HEK293T (cell line): Measurements from ENCODE around the gene C2orf78.

Experiments used
- BHLHE40 ChIP-seq: fragments of 450-650 bp; IDR thresholded peaks from 2 replicates; pipeline ENCODE4 v1.6.1; 2016; ENCODE audit warnings: mild to moderate bottlenecking, moderate library complexity, borderline replicate concordance
- ELF4 ChIP-seq: fragments of 450-650 bp; IDR thresholded peaks from 2 replicates; pipeline ENCODE4 v1.6.1; 2017; ENCODE audit warnings: antibody characterized with exemption
- FOXM1 ChIP-seq: fragments of 450-650 bp; IDR thresholded peaks from 2 replicates; pipeline ENCODE4 v1.6.1; 2017; ENCODE audit warnings: mild to moderate bottlenecking, borderline replicate concordance
- LEF1 ChIP-seq: fragments of 450-650 bp; IDR thresholded peaks from 2 replicates; pipeline ENCODE4 v1.6.1; 2017; ENCODE audit warnings: mild to moderate bottlenecking, borderline replicate concordance
- SP1 ChIP-seq: fragments of 450-650 bp; IDR thresholded peaks from 2 replicates; pipeline ENCODE4 v1.6.1; 2017
- ZNF384 ChIP-seq: fragments of 450-650 bp; IDR thresholded peaks from 2 replicates; pipeline ENCODE4 v1.6.1; 2016

DNA sequence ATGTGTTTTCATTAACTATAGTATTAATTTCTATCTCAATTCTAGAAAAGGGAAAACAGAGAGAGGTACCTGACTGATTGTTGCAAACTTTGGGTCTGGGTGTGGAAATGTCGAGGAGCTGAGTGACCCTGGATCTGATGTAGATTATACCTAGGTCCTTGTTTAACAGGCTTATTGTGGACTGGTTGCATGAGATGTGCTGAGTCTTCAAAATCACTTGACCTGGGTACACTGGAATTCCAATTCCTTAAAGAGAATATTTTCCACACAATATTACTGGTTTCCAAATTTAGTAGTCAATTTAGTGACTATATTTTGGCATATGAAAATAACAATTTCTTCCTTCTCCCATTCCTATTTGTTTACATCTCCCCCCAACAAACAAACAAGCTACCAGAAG is 17.6 kb upstream of the C2orf78 start:
- no peak for TF ChIP-seq FOXM1
- no peak for TF ChIP-seq ZNF384
- no peak for TF ChIP-seq BHLHE40
- no peak for TF ChIP-seq ELF4
- TF ChIP-seq SP1 = no peak
- no peak for TF ChIP-seq LEF1
